ENCODE results near the gene WDFY2. TPM values are rescaled to one million over a fixed set of nuclear protein-coding genes. Genes with fewer than 3 reads are reported as not detected.
"Not testable (repeated sequence)": the region's sequence is repeated elsewhere in the genome, so short reads cannot be mapped to it uniquely, and the experiment has no call there.

Gene WDFY2
- total and polyA plus RNA-seq, 12 donors, result 2.4 to 7.5 (median 5.5) TPM

- Histone ChIP-seq H3K4me3 (no peak overlapping the region), H3K27me3 (no peaks in the 10 kb centered on the region), H3K36me3 (no peaks in the 10 kb centered on the region), H3K9me3 (peaks cover 0 to 18% (median 0%) of the 10 kb centered on the region in 11 donors), H3K27ac (no peak overlapping the region), H3K4me1 (peaks cover 0 to 31% (median 0%) of the 10 kb centered on the region in 9 donors)
- no peak for DNase-seq
- TF ChIP-seq CTCF (IDR thresholded peaks at IDR 0.05), result no peak
- WGBS, 2 donors, result 75 to 87% methylated on average over 3 of the region's 3 CpGs
- intact Hi-C loops (cut with DNase I), result no loop called here
- no peak for ATAC-seq
Observed at GRCh38 chr13:51564252-51564651, 20.0 kb upstream of the WDFY2 start.

- H3K36me3 ChIP-seq, result no peaks in the 10 kb centered on the region
- no peak overlapping the region for H3K27ac ChIP-seq
- H3K4me1 ChIP-seq, result peaks cover 0 to 30% (median 0%) of the 10 kb centered on the region in 9 donors
- TF ChIP-seq CTCF (IDR thresholded peaks at IDR 0.05), result no peak
- H3K27me3 ChIP-seq, result no peaks in the 10 kb centered on the region
- DNase-seq, result no peak
- H3K9me3 ChIP-seq, result peaks cover 0 to 18% (median 0%) of the 10 kb centered on the region in 11 donors
- no peak for ATAC-seq
- intact Hi-C loops (cut with DNase I), result no loop called here
- 84 to 96% methylated on average over 1 of the region's 1 CpG for WGBS, 2 donors
- H3K4me3 ChIP-seq, result no peak overlapping the region
Observed at GRCh38 chr13:51564671-51565070, 19.6 kb upstream of the WDFY2 start.

- H3K4me3 ChIP-seq; intact Hi-C loops (cut with DNase I); H3K27ac ChIP-seq; H3K27me3 ChIP-seq; H3K4me1 ChIP-seq; DNase-seq; ATAC-seq; H3K36me3 ChIP-seq: not testable (repeated sequence)
- 83 to 89% methylated on average over 4 of the region's 4 CpGs for WGBS, 2 donors
- H3K9me3 ChIP-seq, result peaks cover 0 to 21% (median 0%) of the 10 kb centered on the region in 11 donors
Observed at GRCh38 chr13:51569001-51569400, 15.3 kb upstream of the WDFY2 start.

GRCh38 chr13:51576754-51577153, 7.5 kb upstream of the WDFY2 start:
- Histone ChIP-seq H3K9me3 (peaks cover 0 to 4% (median 0%) of the 10 kb centered on the region in 11 donors), H3K27me3 (no peaks in the 10 kb centered on the region), H3K4me1 (peaks cover 0 to 3% (median 0%) of the 10 kb centered on the region in 9 donors), H3K4me3 (no peak overlapping the region), H3K36me3 (no peaks in the 10 kb centered on the region), H3K27ac (no peak overlapping the region)
- TF ChIP-seq CTCF (IDR thresholded peaks at IDR 0.05), result no peak
- 97 to 98% methylated on average over 1 of the region's 1 CpG for WGBS, 2 donors
- intact Hi-C loops (cut with DNase I), result no loop called here
- no peak for ATAC-seq
- no peak for DNase-seq

GRCh38 chr13:51577690-51578089, 6.6 kb upstream of the WDFY2 start:
- 85 to 88% methylated on average over 4 of the region's 4 CpGs for WGBS, 2 donors
- TF ChIP-seq CTCF (IDR thresholded peaks at IDR 0.05), result no peak
- Histone ChIP-seq H3K4me1 (peaks cover 0 to 3% (median 0%) of the 10 kb centered on the region in 9 donors), H3K27ac (no peak overlapping the region), H3K27me3 (no peaks in the 10 kb centered on the region), H3K36me3 (no peaks in the 10 kb centered on the region), H3K9me3 (no peaks in the 10 kb centered on the region), H3K4me3 (no peak overlapping the region)
- intact Hi-C loops (cut with DNase I), result no loop called here
- ATAC-seq, result no peak
- no peak for DNase-seq
